ENCODE results near the gene DDX39B.

The DDX39B gene

DNA sequence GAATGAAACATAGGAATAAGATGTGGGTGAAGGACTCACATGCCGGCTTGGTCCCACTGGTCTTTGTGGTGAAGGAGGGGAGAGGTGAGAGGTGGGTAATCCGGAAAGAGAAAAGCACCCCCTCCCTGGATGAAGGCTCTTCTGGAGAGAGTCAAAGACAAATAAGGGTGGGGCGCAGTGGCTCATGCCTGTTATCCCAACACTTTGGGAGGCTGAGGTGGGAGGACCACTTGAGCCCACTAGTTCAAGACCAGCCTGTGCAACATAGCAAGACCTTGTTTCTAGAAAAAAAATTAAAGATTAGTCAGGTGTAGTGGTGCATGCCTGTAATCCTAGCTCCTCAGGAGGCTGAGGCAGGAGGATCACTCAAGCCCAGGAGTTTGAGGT lies 37.3 kb upstream of the DDX39B start:
- no peaks in the 10 kb centered on the region for H3K9me3 Mint-ChIP-seq
- H3K36me3 Mint-ChIP-seq (ENCODE audit: low read depth): peaks cover 47% of the 10 kb centered on the region
- peak overlapping the region; percentile 97 for H3K27ac Mint-ChIP-seq
- peaks cover 85% of the 10 kb centered on the region for H3K4me1 Mint-ChIP-seq (ENCODE audit: low read depth)
- H3K27me3 Mint-ChIP-seq: no peaks in the 10 kb centered on the region
- H3K4me3 Mint-ChIP-seq: peak overlapping the region; percentile 98

- Mint-ChIP-seq H3K4me1 (ENCODE audit: low read depth) (peaks cover 86% of the 10 kb centered on the region), H3K27ac (peak overlapping the region; percentile 97), H3K9me3 (no peaks in the 10 kb centered on the region), H3K27me3 (no peaks in the 10 kb centered on the region), H3K4me3 (peak overlapping the region; percentile 98), H3K36me3 (ENCODE audit: low read depth) (peaks cover 54% of the 10 kb centered on the region)
Measured at GRCh38 chr6:31578184-31579118, 36.6 kb upstream of the DDX39B start.

- Mint-ChIP-seq H3K4me1 (ENCODE audit: low read depth) (peaks cover 88% of the 10 kb centered on the region), H3K27me3 (no peaks in the 10 kb centered on the region), H3K27ac (peak overlapping the region; percentile 100), H3K36me3 (ENCODE audit: low read depth) (peaks cover 60% of the 10 kb centered on the region), H3K4me3 (peak overlapping the region; percentile 98), H3K9me3 (no peaks in the 10 kb centered on the region)
Measured at GRCh38 chr6:31577579-31577966, 35.8 kb upstream of the DDX39B start.

- no peaks in the 10 kb centered on the region for H3K27me3 Mint-ChIP-seq
- peaks cover 88% of the 10 kb centered on the region for H3K4me1 Mint-ChIP-seq (ENCODE audit: low read depth)
- H3K27ac Mint-ChIP-seq: peak overlapping the region; percentile 100
- no peaks in the 10 kb centered on the region for H3K9me3 Mint-ChIP-seq
- H3K36me3 Mint-ChIP-seq (ENCODE audit: low read depth): peaks cover 64% of the 10 kb centered on the region
- peak overlapping the region; percentile 98 for H3K4me3 Mint-ChIP-seq
Measured at GRCh38 chr6:31576897-31577578, 35.2 kb upstream of the DDX39B start.

DNA sequence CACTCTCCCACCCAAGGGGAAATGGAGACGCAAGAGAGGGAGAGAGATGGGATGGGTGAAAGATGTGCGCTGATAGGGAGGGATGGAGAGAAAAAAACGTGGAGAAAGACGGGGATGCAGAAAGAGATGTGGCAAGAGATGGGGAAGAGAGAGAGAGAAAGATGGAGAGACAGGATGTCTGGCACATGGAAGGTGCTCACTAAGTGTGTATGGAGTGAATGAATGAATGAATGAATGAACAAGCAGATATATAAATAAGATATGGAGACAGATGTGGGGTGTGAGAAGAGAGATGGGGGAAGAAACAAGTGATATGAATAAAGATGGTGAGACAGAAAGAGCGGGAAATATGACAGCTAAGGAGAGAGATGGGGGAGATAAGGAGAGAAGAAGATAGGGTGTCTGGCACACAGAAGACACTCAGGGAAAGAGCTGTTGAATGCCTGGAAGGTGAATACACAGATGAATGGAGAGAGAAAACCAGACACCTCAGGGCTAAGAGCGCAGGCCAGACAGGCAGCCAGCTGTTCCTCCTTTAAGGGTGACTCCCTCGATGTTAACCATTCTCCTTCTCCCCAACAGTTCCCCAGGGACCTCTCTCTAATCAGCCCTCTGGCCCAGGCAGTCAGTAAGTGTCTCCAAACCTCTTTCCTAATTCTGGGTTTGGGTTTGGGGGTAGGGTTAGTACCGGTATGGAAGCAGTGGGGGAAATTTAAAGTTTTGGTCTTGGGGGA lies 34.3 kb upstream of the DDX39B start:
- H3K36me3 Mint-ChIP-seq (ENCODE audit: low read depth): peaks cover 61% of the 10 kb centered on the region
- H3K27me3 Mint-ChIP-seq: no peaks in the 10 kb centered on the region
- peaks cover 92% of the 10 kb centered on the region for H3K4me1 Mint-ChIP-seq (ENCODE audit: low read depth)
- peak overlapping the region; percentile 100 for H3K27ac Mint-ChIP-seq
- H3K4me3 Mint-ChIP-seq: peak overlapping the region; percentile 98
- no peaks in the 10 kb centered on the region for H3K9me3 Mint-ChIP-seq

- H3K9me3 Mint-ChIP-seq: no peaks in the 10 kb centered on the region
- H3K27me3 Mint-ChIP-seq: no peaks in the 10 kb centered on the region
- peaks cover 97% of the 10 kb centered on the region for H3K4me1 Mint-ChIP-seq (ENCODE audit: low read depth)
- H3K27ac Mint-ChIP-seq: peak within 1 kb of the TSS; percentile 100
- H3K36me3 Mint-ChIP-seq (ENCODE audit: low read depth): peaks cover 56% of the 10 kb centered on the region
- peak within 1 kb of the TSS; percentile 98 for H3K4me3 Mint-ChIP-seq
Measured at GRCh38 chr6:31575335-31575901, 33.6 kb upstream of the DDX39B start, which contains the start of gene TNF. Gene TNF (plus strand): TSS chr6:31575565. CDS start chr6:31575742, 177 bp downstream.

GRCh38 chr6:31574106-31575061 lies 32.6 kb upstream of the DDX39B start:
- H3K27ac Mint-ChIP-seq: peak overlapping the region; percentile 100
- H3K36me3 Mint-ChIP-seq (ENCODE audit: low read depth): peaks cover 54% of the 10 kb centered on the region
- peaks cover 97% of the 10 kb centered on the region for H3K4me1 Mint-ChIP-seq (ENCODE audit: low read depth)
- H3K4me3 Mint-ChIP-seq: peak overlapping the region; percentile 98
- H3K9me3 Mint-ChIP-seq: no peaks in the 10 kb centered on the region
- no peaks in the 10 kb centered on the region for H3K27me3 Mint-ChIP-seq

DNA sequence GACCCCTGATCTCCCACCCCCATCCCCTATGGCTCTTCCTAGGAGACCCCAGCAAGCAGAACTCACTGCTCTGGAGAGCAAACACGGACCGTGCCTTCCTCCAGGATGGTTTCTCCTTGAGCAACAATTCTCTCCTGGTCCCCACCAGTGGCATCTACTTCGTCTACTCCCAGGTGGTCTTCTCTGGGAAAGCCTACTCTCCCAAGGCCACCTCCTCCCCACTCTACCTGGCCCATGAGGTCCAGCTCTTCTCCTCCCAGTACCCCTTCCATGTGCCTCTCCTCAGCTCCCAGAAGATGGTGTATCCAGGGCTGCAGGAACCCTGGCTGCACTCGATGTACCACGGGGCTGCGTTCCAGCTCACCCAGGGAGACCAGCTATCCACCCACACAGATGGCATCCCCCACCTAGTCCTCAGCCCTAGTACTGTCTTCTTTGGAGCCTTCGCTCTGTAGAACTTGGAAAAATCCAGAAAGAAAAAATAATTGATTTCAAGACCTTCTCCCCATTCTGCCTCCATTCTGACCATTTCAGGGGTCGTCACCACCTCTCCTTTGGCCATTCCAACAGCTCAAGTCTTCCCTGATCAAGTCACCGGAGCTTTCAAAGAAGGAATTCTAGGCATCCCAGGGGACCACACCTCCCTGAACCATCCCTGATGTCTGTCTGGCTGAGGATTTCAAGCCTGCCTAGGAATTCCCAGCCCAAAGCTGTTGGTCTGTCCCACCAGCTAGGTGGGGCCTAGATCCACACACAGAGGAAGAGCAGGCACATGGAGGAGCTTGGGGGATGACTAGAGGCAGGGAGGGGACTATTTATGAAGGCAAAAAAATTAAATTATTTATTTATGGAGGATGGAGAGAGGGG lies 31.7 kb upstream of the DDX39B start:
- peak overlapping the region; percentile 98 for H3K4me3 Mint-ChIP-seq
- H3K9me3 Mint-ChIP-seq: no peaks in the 10 kb centered on the region
- H3K4me1 Mint-ChIP-seq (ENCODE audit: low read depth): peaks cover 97% of the 10 kb centered on the region
- H3K27me3 Mint-ChIP-seq: no peaks in the 10 kb centered on the region
- H3K27ac Mint-ChIP-seq: peak overlapping the region; percentile 100
- H3K36me3 Mint-ChIP-seq (ENCODE audit: low read depth): peaks cover 49% of the 10 kb centered on the region

DNA sequence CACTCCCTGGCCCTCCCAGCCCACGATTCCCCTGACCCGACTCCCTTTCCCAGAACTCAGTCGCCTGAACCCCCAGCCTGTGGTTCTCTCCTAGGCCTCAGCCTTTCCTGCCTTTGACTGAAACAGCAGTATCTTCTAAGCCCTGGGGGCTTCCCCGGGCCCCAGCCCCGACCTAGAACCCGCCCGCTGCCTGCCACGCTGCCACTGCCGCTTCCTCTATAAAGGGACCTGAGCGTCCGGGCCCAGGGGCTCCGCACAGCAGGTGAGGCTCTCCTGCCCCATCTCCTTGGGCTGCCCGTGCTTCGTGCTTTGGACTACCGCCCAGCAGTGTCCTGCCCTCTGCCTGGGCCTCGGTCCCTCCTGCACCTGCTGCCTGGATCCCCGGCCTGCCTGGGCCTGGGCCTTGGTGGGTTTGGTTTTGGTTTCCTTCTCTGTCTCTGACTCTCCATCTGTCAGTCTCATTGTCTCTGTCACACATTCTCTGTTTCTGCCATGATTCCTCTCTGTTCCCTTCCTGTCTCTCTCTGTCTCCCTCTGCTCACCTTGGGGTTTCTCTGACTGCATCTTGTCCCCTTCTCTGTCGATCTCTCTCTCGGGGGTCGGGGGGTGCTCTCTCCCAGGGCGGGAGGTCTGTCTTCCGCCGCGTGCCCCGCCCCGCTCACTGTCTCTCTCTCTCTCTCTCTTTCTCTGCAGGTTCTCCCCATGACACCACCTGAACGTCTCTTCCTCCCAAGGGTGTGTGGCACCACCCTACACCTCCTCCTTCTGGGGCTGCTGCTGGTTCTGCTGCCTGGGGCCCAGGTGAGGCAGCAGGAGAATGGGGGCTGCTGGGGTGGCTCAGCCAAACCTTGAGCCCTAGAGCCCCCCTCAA lies 30.5 kb upstream of the DDX39B start, which contains the start of gene LTA:
LTA (plus strand) TSS at position 249 of the 871 bp plus-strand sequence; CDS start at position 703, 454 bp downstream.
- Mint-ChIP-seq H3K27me3 (no peaks in the 10 kb centered on the region), H3K36me3 (ENCODE audit: low read depth) (peaks cover 39% of the 10 kb centered on the region), H3K4me3 (peak within 1 kb of the TSS; percentile 98), H3K27ac (peak within 1 kb of the TSS; percentile 100), H3K4me1 (ENCODE audit: low read depth) (peaks cover 100% of the 10 kb centered on the region), H3K9me3 (no peaks in the 10 kb centered on the region)

- no peaks in the 10 kb centered on the region for H3K9me3 Mint-ChIP-seq
- H3K27me3 Mint-ChIP-seq: no peaks in the 10 kb centered on the region
- H3K4me1 Mint-ChIP-seq (ENCODE audit: low read depth): peaks cover 96% of the 10 kb centered on the region
- peaks cover 25% of the 10 kb centered on the region for H3K36me3 Mint-ChIP-seq (ENCODE audit: low read depth)
- H3K4me3 Mint-ChIP-seq: peak overlapping the region; percentile 56
- H3K27ac Mint-ChIP-seq: peak overlapping the region; percentile 56
Measured at GRCh38 chr6:31569861-31570536, 28.2 kb upstream of the DDX39B start.

DNA sequence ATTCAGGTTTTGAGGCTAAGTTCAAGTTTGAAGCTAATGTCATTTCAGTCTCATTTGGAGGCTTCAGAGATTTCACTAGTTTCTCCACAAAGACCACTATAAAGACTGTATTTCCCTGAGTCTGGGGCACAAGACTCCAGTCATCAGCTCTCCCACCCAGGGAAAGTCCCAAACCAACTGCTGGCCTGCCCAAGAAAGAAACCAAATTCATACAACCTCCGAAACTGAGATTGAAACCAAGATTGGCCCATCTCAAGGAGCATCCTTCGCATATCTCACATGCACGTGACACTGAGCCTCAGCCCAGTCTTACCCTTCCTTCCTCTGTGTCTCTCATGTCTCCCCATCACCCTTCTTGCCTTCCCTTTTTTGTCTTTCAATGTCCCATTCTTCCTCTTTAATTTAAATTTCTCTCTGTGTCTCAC lies 26.7 kb upstream of the DDX39B start:
- Mint-ChIP-seq H3K36me3 (ENCODE audit: low read depth) (peaks cover 26% of the 10 kb centered on the region), H3K4me3 (peak overlapping the region; percentile 70), H3K9me3 (no peaks in the 10 kb centered on the region), H3K27ac (peak overlapping the region; percentile 84), H3K4me1 (ENCODE audit: low read depth) (peaks cover 93% of the 10 kb centered on the region), H3K27me3 (no peaks in the 10 kb centered on the region)
